SK-N-SH (cell line): ENCODE measurements around the gene SH3D21.

ENCODE experiments used
- EP300 ChIP-seq, 2 experiments: IDR thresholded peaks; 2 replicates each; pipeline versions ENCODE4 v1.4.0 to v1.6.1; 2012; ENCODE audit warnings: borderline replicate concordance in 1 of 2, low read depth in 1 of 2, low read length in 1 of 2
- FOXM1 ChIP-seq: IDR thresholded peaks from 2 replicates; pipeline ENCODE4 v1.4.0; 2012; ENCODE audit warnings: low read depth, mild to moderate bottlenecking
- GABPA ChIP-seq: IDR thresholded peaks from 2 replicates; pipeline ENCODE4 v1.4.0; 2012; ENCODE audit warnings: low read depth, mild to moderate bottlenecking
- MEF2A ChIP-seq: IDR thresholded peaks from 2 replicates; pipeline ENCODE4 v1.4.0; 2012; ENCODE audit warnings: low read depth, borderline replicate concordance
- RFX5 ChIP-seq: IDR thresholded peaks from 2 replicates; pipeline ENCODE4 v1.6.1; 2012; ENCODE audit warnings: mild to moderate bottlenecking, improper control_type of control experiment, low read length
- TF ChIP-seq, protein P1 (sequence below): fragments of 200-600 bp; sonication (generic); IDR thresholded peaks from 2 replicates; pipeline ENCODE4 v1.6.1; 2017; ENCODE audit warnings: antibody characterized with exemption, mild to moderate bottlenecking, moderate library complexity
- TF ChIP-seq, protein P2 (sequence below): IDR thresholded peaks from 2 replicates; pipeline ENCODE4 v1.4.0; 2012; ENCODE audit warnings: low read depth
- TF ChIP-seq, protein P3 (sequence below): IDR thresholded peaks from 2 replicates; pipeline ENCODE4 v1.6.1; 2012; ENCODE audit warnings: mild to moderate bottlenecking, low read depth, low read length, moderate library complexity

DNA sequence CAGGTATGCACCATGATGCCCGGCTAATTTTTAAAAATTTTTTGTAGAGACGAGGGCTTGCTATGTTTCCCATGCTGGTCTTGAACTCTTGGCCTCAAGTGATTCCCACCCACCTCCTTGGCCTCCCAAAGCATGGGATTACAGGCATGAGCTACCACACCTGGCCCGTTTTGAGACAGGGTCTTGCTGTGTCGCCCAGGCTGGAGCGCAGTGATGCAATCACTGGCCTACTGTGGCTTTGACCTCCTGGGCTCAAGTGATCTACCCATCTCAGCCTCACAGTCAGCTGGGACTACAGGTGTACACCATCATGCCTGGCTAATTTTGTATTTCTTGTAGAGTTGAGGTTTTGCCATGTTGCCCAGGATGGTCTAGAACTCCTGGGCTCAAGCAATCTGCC lies 7.5 kb upstream of the SH3D21 start:
- TF ChIP-seq, protein P1, sequence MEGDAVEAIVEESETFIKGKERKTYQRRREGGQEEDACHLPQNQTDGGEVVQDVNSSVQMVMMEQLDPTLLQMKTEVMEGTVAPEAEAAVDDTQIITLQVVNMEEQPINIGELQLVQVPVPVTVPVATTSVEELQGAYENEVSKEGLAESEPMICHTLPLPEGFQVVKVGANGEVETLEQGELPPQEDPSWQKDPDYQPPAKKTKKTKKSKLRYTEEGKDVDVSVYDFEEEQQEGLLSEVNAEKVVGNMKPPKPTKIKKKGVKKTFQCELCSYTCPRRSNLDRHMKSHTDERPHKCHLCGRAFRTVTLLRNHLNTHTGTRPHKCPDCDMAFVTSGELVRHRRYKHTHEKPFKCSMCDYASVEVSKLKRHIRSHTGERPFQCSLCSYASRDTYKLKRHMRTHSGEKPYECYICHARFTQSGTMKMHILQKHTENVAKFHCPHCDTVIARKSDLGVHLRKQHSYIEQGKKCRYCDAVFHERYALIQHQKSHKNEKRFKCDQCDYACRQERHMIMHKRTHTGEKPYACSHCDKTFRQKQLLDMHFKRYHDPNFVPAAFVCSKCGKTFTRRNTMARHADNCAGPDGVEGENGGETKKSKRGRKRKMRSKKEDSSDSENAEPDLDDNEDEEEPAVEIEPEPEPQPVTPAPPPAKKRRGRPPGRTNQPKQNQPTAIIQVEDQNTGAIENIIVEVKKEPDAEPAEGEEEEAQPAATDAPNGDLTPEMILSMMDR: no peak
- TF ChIP-seq, protein P2, sequence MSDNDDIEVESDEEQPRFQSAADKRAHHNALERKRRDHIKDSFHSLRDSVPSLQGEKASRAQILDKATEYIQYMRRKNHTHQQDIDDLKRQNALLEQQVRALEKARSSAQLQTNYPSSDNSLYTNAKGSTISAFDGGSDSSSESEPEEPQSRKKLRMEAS: no peak
- TF ChIP-seq GABPA: no peak
- TF ChIP-seq, protein P3, sequence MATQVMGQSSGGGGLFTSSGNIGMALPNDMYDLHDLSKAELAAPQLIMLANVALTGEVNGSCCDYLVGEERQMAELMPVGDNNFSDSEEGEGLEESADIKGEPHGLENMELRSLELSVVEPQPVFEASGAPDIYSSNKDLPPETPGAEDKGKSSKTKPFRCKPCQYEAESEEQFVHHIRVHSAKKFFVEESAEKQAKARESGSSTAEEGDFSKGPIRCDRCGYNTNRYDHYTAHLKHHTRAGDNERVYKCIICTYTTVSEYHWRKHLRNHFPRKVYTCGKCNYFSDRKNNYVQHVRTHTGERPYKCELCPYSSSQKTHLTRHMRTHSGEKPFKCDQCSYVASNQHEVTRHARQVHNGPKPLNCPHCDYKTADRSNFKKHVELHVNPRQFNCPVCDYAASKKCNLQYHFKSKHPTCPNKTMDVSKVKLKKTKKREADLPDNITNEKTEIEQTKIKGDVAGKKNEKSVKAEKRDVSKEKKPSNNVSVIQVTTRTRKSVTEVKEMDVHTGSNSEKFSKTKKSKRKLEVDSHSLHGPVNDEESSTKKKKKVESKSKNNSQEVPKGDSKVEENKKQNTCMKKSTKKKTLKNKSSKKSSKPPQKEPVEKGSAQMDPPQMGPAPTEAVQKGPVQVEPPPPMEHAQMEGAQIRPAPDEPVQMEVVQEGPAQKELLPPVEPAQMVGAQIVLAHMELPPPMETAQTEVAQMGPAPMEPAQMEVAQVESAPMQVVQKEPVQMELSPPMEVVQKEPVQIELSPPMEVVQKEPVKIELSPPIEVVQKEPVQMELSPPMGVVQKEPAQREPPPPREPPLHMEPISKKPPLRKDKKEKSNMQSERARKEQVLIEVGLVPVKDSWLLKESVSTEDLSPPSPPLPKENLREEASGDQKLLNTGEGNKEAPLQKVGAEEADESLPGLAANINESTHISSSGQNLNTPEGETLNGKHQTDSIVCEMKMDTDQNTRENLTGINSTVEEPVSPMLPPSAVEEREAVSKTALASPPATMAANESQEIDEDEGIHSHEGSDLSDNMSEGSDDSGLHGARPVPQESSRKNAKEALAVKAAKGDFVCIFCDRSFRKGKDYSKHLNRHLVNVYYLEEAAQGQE: no peak
- no peak for TF ChIP-seq MEF2A
- TF ChIP-seq RFX5: no peak
- no peak for TF ChIP-seq EP300 (IDR thresholded peaks at IDR 0.05; ENCODE audit: borderline replicate concordance in 1 of 2, low read depth in 1 of 2, low read length in 1 of 2)
- no peak for TF ChIP-seq FOXM1
